GM23338 (cell line): ENCODE data around the gene PLEKHN1. TPM values are rescaled to one million over a fixed set of nuclear protein-coding genes. Genes with fewer than 3 reads are reported as not detected.

Experiments used
- ATAC-seq: fragments of 200-7000 bp; cut with Tn5 transposase; 3 replicates; pipeline ENCODE4 v1.9.1; 2020
- DNase-seq: peaks from one replicate; pipeline ENCODE4 v3.0.0-alpha.2; 2015; ENCODE audit warnings: low spot score
- H2AFZ ChIP-seq: fragments of 200-600 bp; sonication (generic); 2 replicates; pipeline ENCODE4 v1.8.0; 2016; ENCODE audit warnings: antibody characterized with exemption, mild to moderate bottlenecking, moderate library complexity
- H3F3A ChIP-seq: fragments of 200-600 bp; sonication (generic); replicated peaks from 2 replicates; pipeline ENCODE4 v1.8.0; 2017; ENCODE audit warnings: antibody characterized with exemption, mixed run types, low read depth
- H3K27ac ChIP-seq: fragments of 200-600 bp; sonication (generic); 2 replicates; pipeline ENCODE4 v1.6.1; 2016; ENCODE audit warnings: low read depth
- H3K27me3 ChIP-seq: fragments of 200-600 bp; sonication (generic); 2 replicates; pipeline ENCODE4 v1.8.0; 2016; ENCODE audit warnings: mild to moderate bottlenecking, mixed run types, moderate library complexity; ENCODE audit not compliant: insufficient read depth
- H3K36me3 ChIP-seq: fragments of 200-600 bp; sonication (generic); 2 replicates; pipeline ENCODE4 v1.8.0; 2016; ENCODE audit warnings: mild to moderate bottlenecking; ENCODE audit not compliant: insufficient read depth
- H3K4me1 ChIP-seq: fragments of 200-600 bp; sonication (generic); 2 replicates; pipeline ENCODE4 v1.8.0; 2016; ENCODE audit warnings: mild to moderate bottlenecking, moderate library complexity; ENCODE audit not compliant: insufficient read depth
- H3K4me2 ChIP-seq: fragments of 200-600 bp; sonication (generic); 2 replicates; pipeline ENCODE4 v1.7.1; 2017; ENCODE audit warnings: mixed run types
- H3K4me3 ChIP-seq: fragments of 200-600 bp; sonication (generic); 2 replicates; pipeline ENCODE4 v1.6.1; 2016; ENCODE audit warnings: mixed run types
- H3K79me2 ChIP-seq: fragments of 200-600 bp; sonication (generic); replicated peaks from 2 replicates; pipeline ENCODE4 v1.8.0; 2017; ENCODE audit warnings: mild to moderate bottlenecking; ENCODE audit not compliant: insufficient read depth
- H3K9me2 ChIP-seq: fragments of 200-600 bp; sonication (generic); 2 replicates; pipeline ENCODE4 v1.8.0; 2017; ENCODE audit not compliant: insufficient read depth
- H4K20me1 ChIP-seq: fragments of 200-600 bp; sonication (generic); replicated peaks from 2 replicates; pipeline ENCODE4 v1.8.0; 2017; ENCODE audit warnings: mild to moderate bottlenecking; ENCODE audit not compliant: insufficient read depth
- H3K27ac Mint-ChIP-seq: 2 replicates; pipeline ENCODE4 v1.8.0; 2020; ENCODE audit warnings: inconsistent platforms, mild to moderate bottlenecking, moderate library complexity, mixed read lengths
- H3K27me3 Mint-ChIP-seq: 3 replicates; pipeline ENCODE4 v1.8.0; 2022; ENCODE audit warnings: low read depth, mild to moderate bottlenecking, moderate library complexity, mixed read lengths, inconsistent platforms; ENCODE audit not compliant: insufficient read depth, poor library complexity
- H3K36me3 Mint-ChIP-seq: 3 replicates; pipeline ENCODE4 v1.8.0; 2021; ENCODE audit warnings: low read depth, mild to moderate bottlenecking, inconsistent platforms, moderate library complexity, mixed read lengths
- H3K4me1 Mint-ChIP-seq: 3 replicates; pipeline ENCODE4 v1.8.0; 2020; ENCODE audit warnings: mild to moderate bottlenecking, inconsistent platforms, mixed read lengths
- H3K4me3 Mint-ChIP-seq: 3 replicates; pipeline ENCODE4 v1.8.0; 2021; ENCODE audit warnings: moderate library complexity, mild to moderate bottlenecking, inconsistent platforms, mixed read lengths
- H3K9me3 Mint-ChIP-seq: 3 replicates; pipeline ENCODE4 v1.8.0; 2020; ENCODE audit warnings: moderate library complexity, mild to moderate bottlenecking, inconsistent platforms, mixed read lengths
- CREB1 ChIP-seq: fragments of 250-450 bp; sonication (Bioruptor Pico); IDR thresholded peaks from 2 replicates; pipeline ENCODE4 v1.5.0; 2020; ENCODE audit warnings: low read depth, mild to moderate bottlenecking, moderate library complexity
- EZH2phosphoT487 ChIP-seq: fragments of 200-600 bp; sonication (generic); IDR thresholded peaks from one replicate; pipeline ENCODE4 v1.8.1; 2018; ENCODE audit warnings: antibody characterized with exemption; ENCODE audit not compliant: unreplicated experiment
- JUNB ChIP-seq: IDR thresholded peaks from one replicate; pipeline ENCODE4 v1.6.1; 2016; ENCODE audit warnings: antibody characterized with exemption; ENCODE audit not compliant: unreplicated experiment
- NANOG ChIP-seq: IDR thresholded peaks from 2 replicates; pipeline ENCODE4 v1.6.1; 2016; ENCODE audit warnings: antibody characterized with exemption, borderline replicate concordance
- POLR2AphosphoS5 ChIP-seq: IDR thresholded peaks from 2 replicates; pipeline ENCODE4 v1.6.1; 2016; ENCODE audit warnings: antibody characterized with exemption, low read depth
- STAT1 ChIP-seq: IDR thresholded peaks from one replicate; pipeline ENCODE4 v1.6.1; 2016; ENCODE audit warnings: antibody characterized with exemption; ENCODE audit not compliant: unreplicated experiment
- ZNF114 ChIP-seq: fragments of 250-450 bp; sonication (Bioruptor Pico); IDR thresholded peaks from 2 replicates; pipeline ENCODE4 v1.5.0; 2020; ENCODE audit warnings: mild to moderate bottlenecking, moderate library complexity
- polyA plus RNA-seq: library from polyadenylated mRNA; unstranded; fragments of >200 nt; fragmentation: Nextera tagmentation; extraction: Ambion mirVana; gene quantifications from 2 replicates; pipeline ENCODE4 v1.2.1, GENCODE V29; 2016
- total RNA-seq: library from RNA; depleted of rRNA; stranded (reverse); fragments of >200 nt; shearing (Covaris generic); gene quantifications from 2 replicates; pipeline ENCODE4 v1.2.3, GENCODE V29; 2014
- TF ChIP-seq, protein P1 (sequence below): IDR thresholded peaks from 2 replicates; pipeline ENCODE4 v1.6.1; 2016; ENCODE audit warnings: antibody characterized with exemption
- TF ChIP-seq, protein P2 (sequence below): IDR thresholded peaks from one replicate; pipeline ENCODE4 v1.6.1; 2018; ENCODE audit warnings: antibody characterized with exemption; ENCODE audit not compliant: unreplicated experiment
- TF ChIP-seq, protein P3 (sequence below): fragments of 250-450 bp; sonication (Bioruptor Pico); IDR thresholded peaks from 2 replicates; pipeline ENCODE4 v1.5.0; 2020; ENCODE audit warnings: mild to moderate bottlenecking, moderate library complexity
- TF ChIP-seq, protein P4 (sequence below), 2 experiments: fragments of 200-600 bp in 1 of 2; sonication (generic) in 1 of 2; conservative IDR thresholded peaks; 2 replicates each; pipeline versions ENCODE4 v1.5.1 to v1.6.1; 2016 to 2017; ENCODE audit warnings: antibody characterized with exemption in 2 of 2, low read depth in 2 of 2, mild to moderate bottlenecking in 2 of 2, moderate library complexity in 1 of 2

Gene PLEKHN1
- total and polyA plus RNA-seq, 2 experiments from 2014 or later, result 1.4 to 3.3 TPM

DNA sequence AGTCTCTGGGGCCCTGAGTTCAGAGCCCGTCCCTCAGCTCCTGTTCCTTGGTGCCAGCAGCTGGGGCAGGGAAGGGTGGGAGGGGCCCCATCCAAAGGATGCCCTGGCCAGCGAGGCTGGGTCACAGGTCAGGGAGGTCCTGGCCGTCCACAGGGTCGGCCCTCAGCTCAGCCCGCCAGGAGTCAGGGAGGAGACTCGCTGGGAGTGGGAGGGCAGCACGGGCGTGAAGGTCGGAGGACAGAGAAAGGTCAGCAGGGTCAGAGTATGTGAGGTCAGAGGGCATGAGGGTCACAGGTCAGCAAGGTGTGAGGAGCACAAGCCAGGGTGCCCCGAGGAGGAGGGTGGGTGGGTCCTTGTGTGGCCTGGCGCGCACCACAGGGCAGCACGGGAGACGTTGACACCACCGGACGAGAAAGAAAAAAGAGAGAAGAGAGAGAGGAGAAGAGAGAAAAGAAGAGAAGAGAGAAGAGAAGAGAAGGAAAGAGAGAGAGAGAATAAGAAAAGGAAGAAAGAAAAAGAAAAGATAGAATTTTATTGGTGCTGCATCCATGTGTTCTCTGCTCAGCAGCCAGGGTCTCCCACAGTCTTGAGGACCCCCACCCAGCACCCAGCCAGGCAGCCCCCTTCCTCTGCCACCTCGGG lies 8.5 kb downstream of the PLEKHN1 start:
- Histone ChIP-seq H3K36me3 (no peaks in the 10 kb centered on the region), H3K27ac (no peak overlapping the region), H3K27me3 (peaks cover 5% of the 10 kb centered on the region; the same call in 1 of the 2 replicates), H3K4me3 (no peak overlapping the region), H3F3A (no peaks in the 10 kb centered on the region), H3K4me2 (no peak overlapping the region), H2AFZ (no peak overlapping the region), H4K20me1 (no peaks in the 10 kb centered on the region), H3K9me2 (no peaks in the 10 kb centered on the region), H3K79me2 (no peaks in the 10 kb centered on the region), H3K4me1 (no peaks in the 10 kb centered on the region; the same call in 1 of the 2 replicates)
- Mint-ChIP-seq H3K4me3 (no peak overlapping the region), H3K27ac (no peak overlapping the region), H3K4me1 (peaks cover 4% of the 10 kb centered on the region), H3K9me3 (peaks cover 5% of the 10 kb centered on the region), H3K27me3 (peaks cover 19% of the 10 kb centered on the region), H3K36me3 (peaks cover 5% of the 10 kb centered on the region)
- ATAC-seq, result no peak
- TF ChIP-seq, protein P1, sequence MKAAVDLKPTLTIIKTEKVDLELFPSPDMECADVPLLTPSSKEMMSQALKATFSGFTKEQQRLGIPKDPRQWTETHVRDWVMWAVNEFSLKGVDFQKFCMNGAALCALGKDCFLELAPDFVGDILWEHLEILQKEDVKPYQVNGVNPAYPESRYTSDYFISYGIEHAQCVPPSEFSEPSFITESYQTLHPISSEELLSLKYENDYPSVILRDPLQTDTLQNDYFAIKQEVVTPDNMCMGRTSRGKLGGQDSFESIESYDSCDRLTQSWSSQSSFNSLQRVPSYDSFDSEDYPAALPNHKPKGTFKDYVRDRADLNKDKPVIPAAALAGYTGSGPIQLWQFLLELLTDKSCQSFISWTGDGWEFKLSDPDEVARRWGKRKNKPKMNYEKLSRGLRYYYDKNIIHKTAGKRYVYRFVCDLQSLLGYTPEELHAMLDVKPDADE, result no peak
- no peak for TF ChIP-seq STAT1
- TF ChIP-seq, protein P2, sequence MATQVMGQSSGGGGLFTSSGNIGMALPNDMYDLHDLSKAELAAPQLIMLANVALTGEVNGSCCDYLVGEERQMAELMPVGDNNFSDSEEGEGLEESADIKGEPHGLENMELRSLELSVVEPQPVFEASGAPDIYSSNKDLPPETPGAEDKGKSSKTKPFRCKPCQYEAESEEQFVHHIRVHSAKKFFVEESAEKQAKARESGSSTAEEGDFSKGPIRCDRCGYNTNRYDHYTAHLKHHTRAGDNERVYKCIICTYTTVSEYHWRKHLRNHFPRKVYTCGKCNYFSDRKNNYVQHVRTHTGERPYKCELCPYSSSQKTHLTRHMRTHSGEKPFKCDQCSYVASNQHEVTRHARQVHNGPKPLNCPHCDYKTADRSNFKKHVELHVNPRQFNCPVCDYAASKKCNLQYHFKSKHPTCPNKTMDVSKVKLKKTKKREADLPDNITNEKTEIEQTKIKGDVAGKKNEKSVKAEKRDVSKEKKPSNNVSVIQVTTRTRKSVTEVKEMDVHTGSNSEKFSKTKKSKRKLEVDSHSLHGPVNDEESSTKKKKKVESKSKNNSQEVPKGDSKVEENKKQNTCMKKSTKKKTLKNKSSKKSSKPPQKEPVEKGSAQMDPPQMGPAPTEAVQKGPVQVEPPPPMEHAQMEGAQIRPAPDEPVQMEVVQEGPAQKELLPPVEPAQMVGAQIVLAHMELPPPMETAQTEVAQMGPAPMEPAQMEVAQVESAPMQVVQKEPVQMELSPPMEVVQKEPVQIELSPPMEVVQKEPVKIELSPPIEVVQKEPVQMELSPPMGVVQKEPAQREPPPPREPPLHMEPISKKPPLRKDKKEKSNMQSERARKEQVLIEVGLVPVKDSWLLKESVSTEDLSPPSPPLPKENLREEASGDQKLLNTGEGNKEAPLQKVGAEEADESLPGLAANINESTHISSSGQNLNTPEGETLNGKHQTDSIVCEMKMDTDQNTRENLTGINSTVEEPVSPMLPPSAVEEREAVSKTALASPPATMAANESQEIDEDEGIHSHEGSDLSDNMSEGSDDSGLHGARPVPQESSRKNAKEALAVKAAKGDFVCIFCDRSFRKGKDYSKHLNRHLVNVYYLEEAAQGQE, result no peak
- TF ChIP-seq POLR2AphosphoS5, result no peak
- TF ChIP-seq JUNB, result no peak
- TF ChIP-seq NANOG, result no peak
- no peak for TF ChIP-seq ZNF114 (CRISPR knock-in tag)
- TF ChIP-seq EZH2phosphoT487, result no peak
- TF ChIP-seq, protein P3, sequence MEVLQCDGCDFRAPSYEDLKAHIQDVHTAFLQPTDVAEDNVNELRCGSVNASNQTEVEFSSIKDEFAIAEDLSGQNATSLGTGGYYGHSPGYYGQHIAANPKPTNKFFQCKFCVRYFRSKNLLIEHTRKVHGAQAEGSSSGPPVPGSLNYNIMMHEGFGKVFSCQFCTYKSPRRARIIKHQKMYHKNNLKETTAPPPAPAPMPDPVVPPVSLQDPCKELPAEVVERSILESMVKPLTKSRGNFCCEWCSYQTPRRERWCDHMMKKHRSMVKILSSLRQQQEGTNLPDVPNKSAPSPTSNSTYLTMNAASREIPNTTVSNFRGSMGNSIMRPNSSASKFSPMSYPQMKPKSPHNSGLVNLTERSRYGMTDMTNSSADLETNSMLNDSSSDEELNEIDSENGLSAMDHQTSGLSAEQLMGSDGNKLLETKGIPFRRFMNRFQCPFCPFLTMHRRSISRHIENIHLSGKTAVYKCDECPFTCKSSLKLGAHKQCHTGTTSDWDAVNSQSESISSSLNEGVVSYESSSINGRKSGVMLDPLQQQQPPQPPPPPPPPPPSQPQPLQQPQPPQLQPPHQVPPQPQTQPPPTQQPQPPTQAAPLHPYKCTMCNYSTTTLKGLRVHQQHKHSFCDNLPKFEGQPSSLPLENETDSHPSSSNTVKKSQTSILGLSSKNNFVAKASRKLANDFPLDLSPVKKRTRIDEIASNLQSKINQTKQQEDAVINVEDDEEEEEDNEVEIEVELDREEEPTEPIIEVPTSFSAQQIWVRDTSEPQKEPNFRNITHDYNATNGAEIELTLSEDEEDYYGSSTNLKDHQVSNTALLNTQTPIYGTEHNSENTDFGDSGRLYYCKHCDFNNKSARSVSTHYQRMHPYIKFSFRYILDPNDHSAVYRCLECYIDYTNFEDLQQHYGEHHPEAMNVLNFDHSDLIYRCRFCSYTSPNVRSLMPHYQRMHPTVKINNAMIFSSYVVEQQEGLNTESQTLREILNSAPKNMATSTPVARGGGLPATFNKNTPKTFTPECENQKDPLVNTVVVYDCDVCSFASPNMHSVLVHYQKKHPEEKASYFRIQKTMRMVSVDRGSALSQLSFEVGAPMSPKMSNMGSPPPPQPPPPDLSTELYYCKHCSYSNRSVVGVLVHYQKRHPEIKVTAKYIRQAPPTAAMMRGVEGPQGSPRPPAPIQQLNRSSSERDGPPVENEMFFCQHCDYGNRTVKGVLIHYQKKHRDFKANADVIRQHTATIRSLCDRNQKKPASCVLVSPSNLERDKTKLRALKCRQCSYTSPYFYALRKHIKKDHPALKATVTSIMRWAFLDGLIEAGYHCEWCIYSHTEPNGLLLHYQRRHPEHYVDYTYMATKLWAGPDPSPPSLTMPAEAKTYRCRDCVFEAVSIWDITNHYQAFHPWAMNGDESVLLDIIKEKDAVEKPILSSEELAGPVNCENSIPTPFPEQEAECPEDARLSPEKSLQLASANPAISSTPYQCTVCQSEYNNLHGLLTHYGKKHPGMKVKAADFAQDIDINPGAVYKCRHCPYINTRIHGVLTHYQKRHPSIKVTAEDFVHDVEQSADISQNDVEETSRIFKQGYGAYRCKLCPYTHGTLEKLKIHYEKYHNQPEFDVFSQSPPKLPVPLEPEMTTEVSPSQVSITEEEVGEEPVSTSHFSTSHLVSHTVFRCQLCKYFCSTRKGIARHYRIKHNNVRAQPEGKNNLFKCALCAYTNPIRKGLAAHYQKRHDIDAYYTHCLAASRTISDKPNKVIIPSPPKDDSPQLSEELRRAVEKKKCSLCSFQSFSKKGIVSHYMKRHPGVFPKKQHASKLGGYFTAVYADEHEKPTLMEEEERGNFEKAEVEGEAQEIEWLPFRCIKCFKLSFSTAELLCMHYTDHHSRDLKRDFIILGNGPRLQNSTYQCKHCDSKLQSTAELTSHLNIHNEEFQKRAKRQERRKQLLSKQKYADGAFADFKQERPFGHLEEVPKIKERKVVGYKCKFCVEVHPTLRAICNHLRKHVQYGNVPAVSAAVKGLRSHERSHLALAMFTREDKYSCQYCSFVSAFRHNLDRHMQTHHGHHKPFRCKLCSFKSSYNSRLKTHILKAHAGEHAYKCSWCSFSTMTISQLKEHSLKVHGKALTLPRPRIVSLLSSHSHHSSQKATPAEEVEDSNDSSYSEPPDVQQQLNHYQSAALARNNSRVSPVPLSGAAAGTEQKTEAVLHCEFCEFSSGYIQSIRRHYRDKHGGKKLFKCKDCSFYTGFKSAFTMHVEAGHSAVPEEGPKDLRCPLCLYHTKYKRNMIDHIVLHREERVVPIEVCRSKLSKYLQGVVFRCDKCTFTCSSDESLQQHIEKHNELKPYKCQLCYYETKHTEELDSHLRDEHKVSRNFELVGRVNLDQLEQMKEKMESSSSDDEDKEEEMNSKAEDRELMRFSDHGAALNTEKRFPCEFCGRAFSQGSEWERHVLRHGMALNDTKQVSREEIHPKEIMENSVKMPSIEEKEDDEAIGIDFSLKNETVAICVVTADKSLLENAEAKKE (CRISPR knock-in tag), result no peak
- TF ChIP-seq, protein P4, sequence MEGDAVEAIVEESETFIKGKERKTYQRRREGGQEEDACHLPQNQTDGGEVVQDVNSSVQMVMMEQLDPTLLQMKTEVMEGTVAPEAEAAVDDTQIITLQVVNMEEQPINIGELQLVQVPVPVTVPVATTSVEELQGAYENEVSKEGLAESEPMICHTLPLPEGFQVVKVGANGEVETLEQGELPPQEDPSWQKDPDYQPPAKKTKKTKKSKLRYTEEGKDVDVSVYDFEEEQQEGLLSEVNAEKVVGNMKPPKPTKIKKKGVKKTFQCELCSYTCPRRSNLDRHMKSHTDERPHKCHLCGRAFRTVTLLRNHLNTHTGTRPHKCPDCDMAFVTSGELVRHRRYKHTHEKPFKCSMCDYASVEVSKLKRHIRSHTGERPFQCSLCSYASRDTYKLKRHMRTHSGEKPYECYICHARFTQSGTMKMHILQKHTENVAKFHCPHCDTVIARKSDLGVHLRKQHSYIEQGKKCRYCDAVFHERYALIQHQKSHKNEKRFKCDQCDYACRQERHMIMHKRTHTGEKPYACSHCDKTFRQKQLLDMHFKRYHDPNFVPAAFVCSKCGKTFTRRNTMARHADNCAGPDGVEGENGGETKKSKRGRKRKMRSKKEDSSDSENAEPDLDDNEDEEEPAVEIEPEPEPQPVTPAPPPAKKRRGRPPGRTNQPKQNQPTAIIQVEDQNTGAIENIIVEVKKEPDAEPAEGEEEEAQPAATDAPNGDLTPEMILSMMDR (conservative IDR thresholded peaks at IDR 0.05; ENCODE audit: low read depth in 2 of 2), result no peak
- no peak for TF ChIP-seq CREB1 (CRISPR knock-in tag)
- no peak for DNase-seq
